ENCODE measurements around the gene FAM227A. TPM values are rescaled to one million over a fixed set of nuclear protein-coding genes. Genes with fewer than 3 reads are reported as not detected.
A peak's percentile ranks its signal among the peaks of the same experiment; 100 is the strongest.

Gene FAM227A
- total and polyA plus RNA-seq, 2 of the 13 experiments (the other 11 are each of a cell fraction or from before 2014, with no cell fraction given) = 1.0 to 1.5 TPM

DNA sequence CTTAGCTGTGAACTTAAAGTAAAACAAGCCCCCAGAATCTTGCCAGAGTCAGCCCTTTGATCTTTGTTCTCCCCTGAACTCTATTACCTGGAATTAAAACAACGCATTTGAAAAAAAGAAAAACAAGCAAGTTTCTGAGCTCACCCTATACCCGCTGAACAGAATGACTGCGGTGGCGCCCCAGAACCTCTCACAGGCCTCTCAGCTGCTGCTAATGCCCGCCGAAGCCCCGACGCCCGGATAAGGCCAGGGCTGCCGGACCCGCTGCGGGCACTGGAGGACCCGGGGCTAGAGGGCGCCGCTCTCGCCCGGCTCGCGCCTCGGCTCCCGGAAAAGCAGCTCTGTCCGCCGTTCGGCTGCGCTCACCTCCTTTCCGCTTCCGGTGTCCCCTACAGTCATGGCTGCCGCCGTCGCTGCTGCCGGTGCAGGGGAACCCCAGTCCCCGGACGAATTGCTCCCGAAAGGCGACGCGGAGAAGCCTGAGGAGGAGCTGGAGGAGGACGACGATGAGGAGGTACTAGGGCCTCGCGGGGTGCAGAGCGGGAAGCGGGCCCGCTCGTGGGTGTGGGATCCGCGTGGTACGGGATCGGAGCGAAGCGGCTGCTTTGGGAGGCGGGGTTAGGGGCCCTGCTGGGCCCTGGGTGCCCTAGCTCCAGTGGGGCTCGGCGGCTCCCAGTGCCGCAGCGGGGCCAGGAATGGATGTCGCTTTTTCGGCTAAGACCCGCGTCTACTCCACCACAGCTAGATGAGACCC, 25.6 kb upstream of the FAM227A start, which contains the start of gene TOMM22 (continued):
- TF ChIP-seq ZBTB8A (CRISPR knock-in tag; IDR thresholded peaks at IDR 0.05; ENCODE audit: borderline replicate concordance, low read depth) (no peak), ZNF3 (CRISPR knock-in tag; IDR thresholded peaks at IDR 0.05) (no peak), CREB3 (CRISPR knock-in tag; IDR thresholded peaks at IDR 0.05) (0 out of 2 replicates have a peak, but pooled peaks have one; percentile 52), SIX4 (CRISPR knock-in tag; IDR thresholded peaks at IDR 0.05) (peak; percentile 63; the same call in 1 of the 2 replicates), ZFP36L1 (CRISPR knock-in tag; IDR thresholded peaks at IDR 0.05) (peak; percentile 74; the same call in 1 of the 2 replicates), GATAD2A (CRISPR knock-in tag; IDR thresholded peaks at IDR 0.05) (peak; percentile 72), THAP8 (CRISPR knock-in tag; IDR thresholded peaks at IDR 0.05; ENCODE audit: borderline replicate concordance) (no peak; the same call in 1 of the 2 replicates), NONO (IDR thresholded peaks at IDR 0.05) (no peak), NONO (CRISPR knock-in tag; conservative IDR thresholded peaks at IDR 0.05) (peak; percentile 95), USF2 (IDR thresholded peaks at IDR 0.05; ENCODE audit: low read depth, low read length) (no peak), USF2 (CRISPR knock-in tag; IDR thresholded peaks at IDR 0.05; ENCODE audit: borderline replicate concordance) (no peak), ZNF891 (CRISPR knock-in tag; IDR thresholded peaks at IDR 0.05) (peak; percentile 17; the same call in 1 of the 2 replicates), ISX (CRISPR knock-in tag; conservative IDR thresholded peaks at IDR 0.05) (peak; percentile 89), GPBP1L1 (CRISPR knock-in tag; IDR thresholded peaks at IDR 0.05) (no peak), BRF2 (CRISPR knock-in tag; IDR thresholded peaks at IDR 0.05) (peak; percentile 89; the same call in 1 of the 2 replicates)
- TF ChIP-seq, protein P1, sequence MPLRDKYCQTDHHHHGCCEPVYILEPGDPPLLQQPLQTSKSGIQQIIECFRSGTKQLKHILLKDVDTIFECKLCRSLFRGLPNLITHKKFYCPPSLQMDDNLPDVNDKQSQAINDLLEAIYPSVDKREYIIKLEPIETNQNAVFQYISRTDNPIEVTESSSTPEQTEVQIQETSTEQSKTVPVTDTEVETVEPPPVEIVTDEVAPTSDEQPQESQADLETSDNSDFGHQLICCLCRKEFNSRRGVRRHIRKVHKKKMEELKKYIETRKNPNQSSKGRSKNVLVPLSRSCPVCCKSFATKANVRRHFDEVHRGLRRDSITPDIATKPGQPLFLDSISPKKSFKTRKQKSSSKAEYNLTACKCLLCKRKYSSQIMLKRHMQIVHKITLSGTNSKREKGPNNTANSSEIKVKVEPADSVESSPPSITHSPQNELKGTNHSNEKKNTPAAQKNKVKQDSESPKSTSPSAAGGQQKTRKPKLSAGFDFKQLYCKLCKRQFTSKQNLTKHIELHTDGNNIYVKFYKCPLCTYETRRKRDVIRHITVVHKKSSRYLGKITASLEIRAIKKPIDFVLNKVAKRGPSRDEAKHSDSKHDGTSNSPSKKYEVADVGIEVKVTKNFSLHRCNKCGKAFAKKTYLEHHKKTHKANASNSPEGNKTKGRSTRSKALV (CRISPR knock-in tag; IDR thresholded peaks at IDR 0.05) = no peak; the same call in 1 of the 2 replicates
- TF ChIP-seq, protein P2, sequence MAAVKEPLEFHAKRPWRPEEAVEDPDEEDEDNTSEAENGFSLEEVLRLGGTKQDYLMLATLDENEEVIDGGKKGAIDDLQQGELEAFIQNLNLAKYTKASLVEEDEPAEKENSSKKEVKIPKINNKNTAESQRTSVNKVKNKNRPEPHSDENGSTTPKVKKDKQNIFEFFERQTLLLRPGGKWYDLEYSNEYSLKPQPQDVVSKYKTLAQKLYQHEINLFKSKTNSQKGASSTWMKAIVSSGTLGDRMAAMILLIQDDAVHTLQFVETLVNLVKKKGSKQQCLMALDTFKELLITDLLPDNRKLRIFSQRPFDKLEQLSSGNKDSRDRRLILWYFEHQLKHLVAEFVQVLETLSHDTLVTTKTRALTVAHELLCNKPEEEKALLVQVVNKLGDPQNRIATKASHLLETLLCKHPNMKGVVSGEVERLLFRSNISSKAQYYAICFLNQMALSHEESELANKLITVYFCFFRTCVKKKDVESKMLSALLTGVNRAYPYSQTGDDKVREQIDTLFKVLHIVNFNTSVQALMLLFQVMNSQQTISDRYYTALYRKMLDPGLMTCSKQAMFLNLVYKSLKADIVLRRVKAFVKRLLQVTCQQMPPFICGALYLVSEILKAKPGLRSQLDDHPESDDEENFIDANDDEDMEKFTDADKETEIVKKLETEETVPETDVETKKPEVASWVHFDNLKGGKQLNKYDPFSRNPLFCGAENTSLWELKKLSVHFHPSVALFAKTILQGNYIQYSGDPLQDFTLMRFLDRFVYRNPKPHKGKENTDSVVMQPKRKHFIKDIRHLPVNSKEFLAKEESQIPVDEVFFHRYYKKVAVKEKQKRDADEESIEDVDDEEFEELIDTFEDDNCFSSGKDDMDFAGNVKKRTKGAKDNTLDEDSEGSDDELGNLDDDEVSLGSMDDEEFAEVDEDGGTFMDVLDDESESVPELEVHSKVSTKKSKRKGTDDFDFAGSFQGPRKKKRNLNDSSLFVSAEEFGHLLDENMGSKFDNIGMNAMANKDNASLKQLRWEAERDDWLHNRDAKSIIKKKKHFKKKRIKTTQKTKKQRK (IDR thresholded peaks at IDR 0.05; ENCODE audit: low read length) = no peak

All from HepG2 (cell line).